ENCODE measurements around the gene ADPRS. TPM values are rescaled to one million over a fixed set of nuclear protein-coding genes. Genes with fewer than 3 reads are reported as not detected.
A peak's percentile ranks its signal among the peaks of the same experiment; 100 is the strongest.

The ADPRS gene
- total and polyA plus RNA-seq, 9 of the 15 experiments (the other 6 are each of a cell fraction or from before 2014, with no cell fraction given): 5.9 to 40.0 (median 27.4) TPM

DNA sequence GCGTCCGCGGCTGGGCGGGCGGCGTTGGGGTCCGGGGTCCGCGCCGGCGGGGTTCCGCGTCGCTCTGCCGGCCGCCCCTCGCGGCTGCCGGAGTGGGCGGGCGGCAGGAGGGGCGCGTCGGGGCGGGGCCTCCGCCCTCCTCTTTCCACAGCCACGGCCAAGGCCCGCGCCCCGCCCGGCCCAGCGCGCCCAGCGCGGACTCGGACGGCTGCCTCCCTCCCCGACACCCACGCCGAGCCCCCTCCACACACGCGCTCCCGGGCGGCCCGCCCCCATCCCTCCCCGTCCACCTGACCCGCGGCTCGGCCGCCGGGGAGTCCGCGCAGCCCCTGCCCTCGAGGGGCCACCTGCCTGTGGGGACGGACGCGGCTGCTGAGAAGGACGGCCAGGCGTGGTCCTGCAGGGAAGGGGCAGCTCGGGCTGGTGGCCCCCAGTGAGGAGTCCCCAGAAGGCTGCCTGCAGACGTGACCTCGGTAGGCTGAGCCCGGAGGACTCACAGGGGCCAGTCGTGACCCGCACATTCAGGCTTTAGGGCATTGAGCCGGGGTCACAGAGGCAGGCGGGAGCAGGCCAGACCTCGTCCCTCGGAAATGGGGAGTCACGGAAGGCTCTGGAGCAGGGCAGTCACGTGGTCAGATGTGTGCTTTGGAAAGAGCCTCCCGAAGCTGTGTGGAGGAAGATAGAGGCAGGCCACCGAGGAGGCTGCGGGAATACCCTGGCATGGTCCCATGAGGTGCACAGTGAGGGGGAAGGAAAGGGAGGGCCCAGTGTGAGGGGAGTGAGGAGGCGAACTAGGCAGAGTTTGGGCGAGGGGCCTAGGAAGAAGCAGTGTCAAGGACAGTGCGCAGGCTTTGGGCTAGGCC is 36.7 kb downstream of the ADPRS start, which contains the start of gene COL8A2 (continued):
- TF ChIP-seq RAD51 (IDR thresholded peaks at IDR 0.05; ENCODE audit: borderline replicate concordance, low read depth) (peak; percentile 86), GATA2 (CRISPR knock-in tag; IDR thresholded peaks at IDR 0.05) (no peak), ZBTB7A (IDR thresholded peaks at IDR 0.05; ENCODE audit: borderline replicate concordance, control insufficient read depth, low read depth, low read length) (0 out of 2 replicates have a peak, but pooled peaks have one; percentile 22)

- no peak for FAIRE-seq
- in situ Hi-C loops (cut with MboI): no loop called here
- CTCF ChIA-PET (ENCODE audit: low intra/inter-chr PET ratio): interaction anchor here (1.3 kb wide), 1 partner anchor 26 kb away, joined by 5 read pairs; no protein-coding TSS in a partner anchor
- TF ChIP-seq ZNF445 (CRISPR knock-in tag; IDR thresholded peaks at IDR 0.05; ENCODE audit: low read depth) (no peak), MLLT1 (IDR thresholded peaks at IDR 0.05) (0 out of 4 replicates have a peak, but pooled peaks of 1 of the 2 experiments have one; percentile 37), HDAC1 (IDR thresholded peaks at IDR 0.05) (peak in 1 of 2 experiments; percentile 49; a peak in 1 of 4 replicates)
Observed at GRCh38 chr1:36126005-36126716, 37.5 kb downstream of the ADPRS start.

More at GRCh38 chr1:36126005-36126716, 37.5 kb downstream of the ADPRS start:
- Histone ChIP-seq H2AFZ (ENCODE audit: low read depth, low read length) (peak overlapping the region; percentile 65; the same call in 1 of the 2 replicates), H3K4me2 (ENCODE audit: insufficient read depth, low read length) (no peak overlapping the region), H3K4me1 (replicated peaks in 1 of 2; ENCODE audit: control insufficient read depth in 2 of 2, insufficient read depth in 2 of 2, low read length in 2 of 2) (peaks cover 16 to 42% of the 10 kb centered on the region in 2 experiments), H3K36me3 (ENCODE audit: control insufficient read depth, insufficient read depth, low read length) (no peaks in the 10 kb centered on the region), H4K20me1 (replicated peaks; ENCODE audit: control insufficient read depth, insufficient read depth, low read length) (no peaks in the 10 kb centered on the region), H3K9me3 (replicated peaks; ENCODE audit: control insufficient read depth, insufficient read depth, low read depth, low read length) (no peaks in the 10 kb centered on the region), H3K27me3 (ENCODE audit: control insufficient read depth in 2 of 2, insufficient read depth in 2 of 2, low read length in 2 of 2) (peaks cover 0 to 10% of the 10 kb centered on the region in 2 experiments; a peak in 1 of 5 replicates), H3K4me3 (no peak overlapping the region), H3K9ac (ENCODE audit: insufficient read depth in 1 of 2, low read depth in 2 of 2, low read length in 2 of 2) (peak overlapping the region in 1 of 2 experiments; percentile 88; a peak in 1 of 4 replicates), H3K27ac (ENCODE audit: extremely low read depth, low read depth, low read length) (no peak overlapping the region), H3K9me1 (ENCODE audit: control insufficient read depth, insufficient read depth, low read length) (no peaks in the 10 kb centered on the region), H3K79me2 (ENCODE audit: control insufficient read depth, insufficient read depth, low read length) (no peaks in the 10 kb centered on the region)
- DNase-seq (ENCODE audit: extremely low read depth in 1 of 4, low spot score in 3 of 4): no peak
- ATAC-seq: no peak
- intact Hi-C loops (cut with micrococcal nuclease): no loop called here
- WGBS (ENCODE audit: insufficient coverage, low coverage, missing lambda C conversion rate): 73% methylated on average over 21 of the region's 21 CpGs
- POLR2A ChIA-PET: no interaction called here
- no TSS peak for BruUV-seq (replicated peaks)
